ENCODE results near the gene ZSWIM6. TPM values are rescaled to one million over a fixed set of nuclear protein-coding genes. Genes with fewer than 3 reads are reported as not detected.
A peak's percentile ranks its signal among the peaks of the same experiment; 100 is the strongest.

ZSWIM6 gene
- total RNA-seq, 1 experiment from 2014 or later = 10.8 TPM

GRCh38 chr5:61321669-61322068, 10.4 kb upstream of the ZSWIM6 start:
- no peak for TF ChIP-seq REST (IDR thresholded peaks at IDR 0.05; ENCODE audit: insufficient read depth in 1 of 2, low read depth in 2 of 2, low read length in 1 of 2)
- TF ChIP-seq CTCF (IDR thresholded peaks at IDR 0.05) = no peak
- TF ChIP-seq TCF7L2 (IDR thresholded peaks at IDR 0.05; ENCODE audit: low read depth, low read length) = no peak
- TF ChIP-seq SIN3A (IDR thresholded peaks at IDR 0.05; ENCODE audit: borderline replicate concordance, insufficient read depth, low read depth, low read length) = no peak
- TF ChIP-seq POLR2AphosphoS5 (IDR thresholded peaks at IDR 0.05; ENCODE audit: low read depth, low read length) = no peak
- intact Hi-C loops (cut with micrococcal nuclease; ENCODE audit: unreplicated experiment) = loop anchor here (10.0 kb wide), 2 partner anchors 267 to 357 kb away; no protein-coding TSS in a partner anchor
- DNase-seq (ENCODE audit: low read depth, low spot score) (no peak), ATAC-seq (no peak)
- no peak overlapping the region for H3K27ac ChIP-seq (ENCODE audit: low read length)
- ChIA-PET CTCF (no interaction called here), POLR2A (interaction anchor here (0.6 kb wide), 1 partner anchor 13 kb away, joined by 3 read pairs; no protein-coding TSS in a partner anchor)
- H3K4me1 ChIP-seq (ENCODE audit: control insufficient read depth, insufficient read depth, low read length) = no peaks in the 10 kb centered on the region
- no peaks in the 10 kb centered on the region for H3K36me3 ChIP-seq (ENCODE audit: control insufficient read depth, insufficient read depth, low read length)
- in situ Hi-C loops (cut with HindIII; ENCODE audit: low pct_unique_long_range_greater_than_20kb, low sequenced_read_pairs) = no loop called here
- no peaks in the 10 kb centered on the region for H3K9me3 ChIP-seq (ENCODE audit: control insufficient read depth, insufficient read depth, low read depth, low read length)
- no peaks in the 10 kb centered on the region for H3K27me3 ChIP-seq (ENCODE audit: control insufficient read depth, insufficient read depth, low read length)
- BruUV-seq (replicated peaks) = no TSS peak
- no peak overlapping the region for H3K4me3 ChIP-seq (ENCODE audit: low read depth in 2 of 2, low read length in 2 of 2)

GRCh38 chr5:61322738-61323725, 9.0 kb upstream of the ZSWIM6 start:
- Histone ChIP-seq H3K9me3 (ENCODE audit: control insufficient read depth, insufficient read depth, low read depth, low read length) (no peaks in the 10 kb centered on the region), H3K36me3 (ENCODE audit: control insufficient read depth, insufficient read depth, low read length) (no peaks in the 10 kb centered on the region), H3K4me3 (ENCODE audit: low read depth in 2 of 2, low read length in 2 of 2) (no peak overlapping the region), H3K4me1 (ENCODE audit: control insufficient read depth, insufficient read depth, low read length) (no peaks in the 10 kb centered on the region), H3K27ac (ENCODE audit: low read length) (0 out of 2 replicates have a peak overlapping the region, but pooled peaks have one; percentile 8), H3K27me3 (ENCODE audit: control insufficient read depth, insufficient read depth, low read length) (no peaks in the 10 kb centered on the region)
- ChIA-PET CTCF (no interaction called here), POLR2A (no interaction called here)
- in situ Hi-C loops (cut with HindIII; ENCODE audit: low pct_unique_long_range_greater_than_20kb, low sequenced_read_pairs) = no loop called here
- ATAC-seq (peak; percentile 48), DNase-seq (ENCODE audit: low read depth, low spot score) (no peak)
- intact Hi-C loops (cut with micrococcal nuclease; ENCODE audit: unreplicated experiment) = loop anchor here (10.0 kb wide), 2 partner anchors 268 to 358 kb away; no protein-coding TSS in a partner anchor
- TF ChIP-seq CTCF (IDR thresholded peaks at IDR 0.05) (no peak), TCF7L2 (IDR thresholded peaks at IDR 0.05; ENCODE audit: low read depth, low read length) (no peak), REST (IDR thresholded peaks at IDR 0.05; ENCODE audit: insufficient read depth in 1 of 2, low read depth in 2 of 2, low read length in 1 of 2) (no peak), SIN3A (IDR thresholded peaks at IDR 0.05; ENCODE audit: borderline replicate concordance, insufficient read depth, low read depth, low read length) (no peak), POLR2AphosphoS5 (IDR thresholded peaks at IDR 0.05; ENCODE audit: low read depth, low read length) (no peak)
- no TSS peak for BruUV-seq (replicated peaks)
